Effector memory CD8-positive, alpha-beta T cell (primary cell): ENCODE data around the gene VWA5B1.
"Not testable (repeated sequence)": the region's sequence is repeated elsewhere in the genome, so short reads cannot be mapped to it uniquely, and the experiment has no call there.

ENCODE experiments used
- ATAC-seq: fragments of 150-1000 bp; cut with Tn5 transposase; replicated peaks from 2 replicates; pipeline ENCODE4 v1.10.0; 2021; ENCODE audit warnings: mild to moderate bottlenecking, moderate library complexity
- DNase-seq, 3 experiments: peaks; one replicate each; pipeline ENCODE4 v3.0.0; 2021
- H3K27ac Mint-ChIP-seq, 2 donors: one replicate each; pipeline ENCODE4 v1.8.0; 2022; ENCODE audit warnings: mild to moderate bottlenecking in 2 of 2, mixed read lengths in 2 of 2, moderate library complexity in 2 of 2
- H3K27me3 Mint-ChIP-seq, 2 donors: one replicate each; pipeline ENCODE4 v1.8.0; 2022; ENCODE audit warnings: mixed read lengths in 2 of 2
- H3K36me3 Mint-ChIP-seq: one replicate; pipeline ENCODE4 v1.8.0; 2022; ENCODE audit warnings: mild to moderate bottlenecking, moderate library complexity, mixed read lengths; ENCODE audit not compliant: insufficient read depth
- H3K4me1 Mint-ChIP-seq, 2 donors: one replicate each; pipeline ENCODE4 v1.8.0; 2022; ENCODE audit warnings: low read depth in 2 of 2, mixed read lengths in 2 of 2
- H3K4me3 Mint-ChIP-seq, 2 donors: one replicate each; pipeline ENCODE4 v1.8.0; 2022; ENCODE audit warnings: mild to moderate bottlenecking in 2 of 2, mixed read lengths in 2 of 2, moderate library complexity in 2 of 2
- H3K9me3 Mint-ChIP-seq, 2 donors: one replicate each; pipeline ENCODE4 v1.8.0; 2022; ENCODE audit warnings: mixed read lengths in 2 of 2

The VWA5B1 gene

DNA sequence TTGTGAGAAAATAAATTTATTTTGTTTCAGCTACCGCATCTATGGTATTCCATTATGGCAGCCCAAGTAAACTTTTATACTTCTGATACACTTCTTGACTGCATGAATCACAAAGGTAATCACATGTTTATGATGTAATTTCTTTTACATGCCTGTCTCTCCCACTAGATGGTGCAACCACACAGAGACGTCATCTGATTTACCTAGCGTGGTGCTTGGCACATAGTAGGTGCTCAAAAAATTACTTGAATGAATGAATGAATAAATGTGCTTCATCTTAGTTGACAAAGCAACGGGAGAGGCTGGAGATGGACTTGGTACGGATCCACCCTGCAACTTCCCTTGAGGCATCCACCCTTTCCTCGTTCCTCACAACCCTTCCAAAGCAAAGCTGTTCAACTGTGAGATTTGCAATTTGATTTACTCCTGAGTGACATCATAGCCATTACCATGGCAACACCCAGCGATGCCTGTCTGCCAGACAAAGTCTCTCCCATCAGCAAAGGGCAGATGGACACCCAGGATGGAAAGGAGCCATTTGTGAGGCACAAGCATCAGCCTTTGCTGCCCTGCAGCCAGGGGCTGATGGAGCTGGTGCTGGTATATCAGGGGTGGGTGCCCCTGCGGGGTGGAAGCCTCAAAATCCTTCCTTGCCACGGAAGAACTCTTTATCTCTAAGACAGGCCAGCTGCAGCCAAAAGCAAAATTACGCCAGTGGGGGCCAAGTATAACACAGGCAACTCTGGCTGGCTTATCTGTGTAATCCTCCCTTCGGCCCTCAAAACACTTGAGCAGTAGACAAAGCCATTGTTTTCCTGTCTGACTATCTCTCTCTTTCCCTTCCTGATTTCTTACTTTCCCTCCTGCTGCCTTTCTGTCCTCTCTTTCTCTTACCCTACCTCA lies 18.9 kb upstream of the VWA5B1 start:
- H3K36me3 Mint-ChIP-seq, result no peaks in the 10 kb centered on the region
- no peak overlapping the region for H3K4me3 Mint-ChIP-seq
- no peak for DNase-seq
- ATAC-seq, result no peak
- H3K27me3 Mint-ChIP-seq, result peaks cover 57 to 59% of the 10 kb centered on the region in 2 donors
- no peak overlapping the region for H3K27ac Mint-ChIP-seq
- H3K4me1 Mint-ChIP-seq, result no peaks in the 10 kb centered on the region
- H3K9me3 Mint-ChIP-seq, result no peaks in the 10 kb centered on the region

DNA sequence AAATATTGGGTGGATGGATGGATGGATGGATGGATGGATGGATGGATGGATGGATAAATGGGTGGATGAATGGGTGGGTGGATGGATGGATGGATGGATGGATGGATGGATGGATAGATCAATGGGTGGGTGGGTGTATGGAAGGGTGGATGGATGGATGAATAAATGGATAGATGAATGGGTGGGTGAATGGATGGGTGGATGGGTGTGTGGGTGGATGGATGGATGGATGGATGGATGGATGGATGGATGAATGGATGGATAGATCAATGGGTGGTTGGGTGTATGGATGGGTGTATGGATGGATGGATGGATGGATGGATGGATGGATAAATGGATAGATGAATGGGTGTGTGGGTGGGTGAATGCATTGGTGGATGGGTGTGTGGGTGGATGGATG lies 17.0 kb upstream of the VWA5B1 start:
- H3K4me3 Mint-ChIP-seq, H3K36me3 Mint-ChIP-seq, ATAC-seq, H3K9me3 Mint-ChIP-seq, H3K4me1 Mint-ChIP-seq, H3K27ac Mint-ChIP-seq, DNase-seq: not testable (repeated sequence)
- peaks cover 56 to 57% of the 10 kb centered on the region in 2 donors for H3K27me3 Mint-ChIP-seq

DNA sequence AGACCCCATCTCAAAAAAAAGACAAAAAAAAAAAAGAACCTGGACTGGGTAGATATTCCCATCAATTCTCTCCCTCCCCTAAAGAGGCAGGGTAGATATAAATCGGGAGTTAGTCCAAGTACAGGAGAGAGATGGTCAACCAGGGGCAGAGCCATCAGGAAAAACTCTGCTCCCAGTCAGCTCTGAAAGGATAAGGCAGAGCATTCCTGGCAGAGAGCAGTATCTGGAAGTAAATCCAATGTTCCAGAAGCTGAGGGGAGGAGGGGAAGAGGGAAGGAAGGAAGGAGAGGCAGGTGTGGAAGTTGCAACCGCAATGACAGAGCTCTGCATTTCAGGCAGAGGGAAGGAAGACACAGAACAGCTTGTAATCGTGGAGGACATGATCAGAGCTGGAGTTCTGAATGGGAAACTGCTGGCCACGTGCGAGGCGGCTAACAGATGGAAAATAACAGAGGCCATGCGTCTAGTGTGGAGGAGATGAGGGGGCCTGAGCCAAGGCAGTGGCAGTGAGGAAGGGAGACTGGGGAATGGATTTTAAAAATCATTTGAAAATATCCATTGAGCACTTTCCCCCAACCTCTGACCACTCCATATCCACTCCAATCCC lies 15.3 kb upstream of the VWA5B1 start:
- ATAC-seq (no peak), DNase-seq (no peak)
- H3K27me3 Mint-ChIP-seq, result peaks cover 39 to 54% of the 10 kb centered on the region in 2 donors

DNA sequence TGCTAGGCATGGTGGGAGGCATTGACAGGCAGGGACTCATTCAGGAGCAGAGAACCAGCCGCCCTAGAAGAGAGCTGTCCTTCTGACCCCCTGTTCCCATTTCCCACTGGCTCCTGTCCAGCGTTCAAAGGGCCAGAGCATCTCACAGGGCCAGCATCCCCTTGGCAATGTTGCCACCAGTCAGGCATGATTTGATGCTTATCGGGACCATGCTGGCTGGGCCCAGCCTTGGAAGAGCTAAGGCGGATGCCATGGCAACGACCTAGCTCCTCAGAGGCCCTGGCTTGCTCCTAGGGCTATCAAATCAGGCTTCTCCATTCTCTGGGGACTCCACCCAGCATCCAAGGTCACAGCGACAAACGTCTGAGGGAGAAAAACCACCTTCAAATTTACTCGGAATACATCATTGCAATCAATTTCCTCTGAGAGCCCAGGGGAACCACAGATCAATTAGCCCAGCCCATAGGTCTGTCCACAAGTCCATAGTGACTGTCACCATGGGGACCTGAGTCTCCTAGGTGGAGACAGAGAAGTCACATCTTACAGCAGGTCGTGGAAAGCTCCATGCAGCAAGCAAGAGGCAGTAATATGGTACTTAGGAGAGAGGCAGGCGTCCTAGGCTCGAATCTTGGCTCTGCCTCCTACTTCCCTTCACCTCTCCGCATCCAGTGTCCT lies 14.1 kb upstream of the VWA5B1 start:
- no peak for DNase-seq
- ATAC-seq, result no peak
- peaks cover 3% of the 10 kb centered on the region for H3K36me3 Mint-ChIP-seq
- H3K9me3 Mint-ChIP-seq, result no peaks in the 10 kb centered on the region
- peaks cover 34 to 52% of the 10 kb centered on the region in 2 donors for H3K27me3 Mint-ChIP-seq
- no peak overlapping the region for H3K4me3 Mint-ChIP-seq
- H3K4me1 Mint-ChIP-seq, result no peaks in the 10 kb centered on the region
- no peak overlapping the region for H3K27ac Mint-ChIP-seq

More for the DNA sequence above, 15.3 kb upstream of the VWA5B1 start:
- Mint-ChIP-seq H3K4me1 (no peaks in the 10 kb centered on the region), H3K36me3 (peaks cover 3% of the 10 kb centered on the region), H3K27ac (no peak overlapping the region), H3K4me3 (no peak overlapping the region), H3K9me3 (no peaks in the 10 kb centered on the region)

DNA sequence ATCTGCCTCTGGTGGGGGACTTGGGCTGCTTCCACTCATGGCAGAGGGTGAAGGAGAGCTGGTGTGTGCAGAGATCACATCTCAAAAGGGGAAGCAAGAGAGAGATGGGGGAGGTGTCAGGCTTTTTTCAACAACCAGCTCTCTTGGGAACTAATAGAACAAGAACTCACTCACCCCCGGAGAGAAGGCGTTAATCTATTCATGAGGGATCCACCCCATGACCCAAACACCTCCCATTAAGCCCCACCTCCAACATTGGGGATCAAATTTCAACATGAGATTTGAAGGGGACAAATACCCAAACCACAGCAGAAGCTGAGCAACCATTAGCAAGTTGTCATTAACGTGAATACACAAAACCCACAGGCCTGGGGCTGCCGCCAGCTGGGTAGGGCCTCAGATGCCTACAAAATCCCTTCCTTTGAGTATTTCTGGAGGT lies 12.0 kb upstream of the VWA5B1 start:
- peaks cover 3% of the 10 kb centered on the region for H3K36me3 Mint-ChIP-seq

DNA sequence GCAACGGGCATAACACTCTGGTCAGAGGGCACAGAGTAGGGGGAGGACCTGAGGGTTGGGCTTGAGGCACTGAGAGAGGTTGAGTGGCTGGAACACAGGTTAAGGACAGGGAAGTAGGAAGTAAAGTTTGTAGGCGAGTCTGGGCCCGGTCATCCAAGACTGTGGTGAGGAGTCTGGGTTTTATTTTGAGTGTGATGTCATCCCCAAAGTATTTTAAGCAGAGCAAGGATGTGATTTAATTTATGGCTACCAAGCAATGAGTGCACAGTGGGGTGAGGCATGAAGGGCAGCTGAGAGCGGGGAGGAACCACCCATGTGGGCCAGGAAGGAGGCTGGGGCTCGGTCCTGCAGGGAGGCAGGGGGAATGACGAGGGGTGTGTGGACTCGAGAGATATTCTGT lies 11.2 kb upstream of the VWA5B1 start:
- peaks cover 55 to 56% of the 10 kb centered on the region in 2 donors for H3K27me3 Mint-ChIP-seq
- DNase-seq (no peak), ATAC-seq (no peak)
- no peak overlapping the region for H3K27ac Mint-ChIP-seq
- H3K9me3 Mint-ChIP-seq, result no peaks in the 10 kb centered on the region
- no peaks in the 10 kb centered on the region for H3K4me1 Mint-ChIP-seq
- H3K36me3 Mint-ChIP-seq, result peaks cover 3% of the 10 kb centered on the region
- H3K4me3 Mint-ChIP-seq, result no peak overlapping the region

More for the DNA sequence above, 12.0 kb upstream of the VWA5B1 start:
- Mint-ChIP-seq H3K4me1 (no peaks in the 10 kb centered on the region), H3K27me3 (peaks cover 51 to 54% of the 10 kb centered on the region in 2 donors), H3K27ac (no peak overlapping the region), H3K9me3 (no peaks in the 10 kb centered on the region), H3K4me3 (no peak overlapping the region)
- DNase-seq, result no peak
- no peak for ATAC-seq

DNA sequence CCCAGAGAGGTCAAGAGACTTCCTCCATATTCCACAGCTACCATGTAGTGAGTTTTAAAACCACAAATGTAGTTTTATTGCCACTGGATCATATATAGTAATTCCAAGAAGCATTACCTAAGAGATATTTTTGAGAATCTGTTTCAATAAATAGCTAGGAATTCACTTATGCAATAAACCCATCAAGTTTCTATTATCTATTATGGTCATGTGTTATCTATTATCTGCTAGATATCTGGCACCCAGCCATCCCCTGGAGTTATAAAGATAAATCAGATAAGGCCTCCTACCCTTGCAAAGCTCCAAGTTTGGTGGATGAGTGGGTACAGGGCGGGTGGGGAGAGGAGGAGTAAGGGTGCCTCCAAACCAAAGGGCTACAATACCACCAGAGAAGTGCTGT lies 10.3 kb upstream of the VWA5B1 start:
- ATAC-seq, result no peak
- Mint-ChIP-seq H3K36me3 (peaks cover 3% of the 10 kb centered on the region), H3K27me3 (peaks cover 59 to 60% of the 10 kb centered on the region in 2 donors), H3K27ac (no peak overlapping the region), H3K4me1 (no peaks in the 10 kb centered on the region), H3K4me3 (no peak overlapping the region), H3K9me3 (no peaks in the 10 kb centered on the region)
- DNase-seq, result no peak

DNA sequence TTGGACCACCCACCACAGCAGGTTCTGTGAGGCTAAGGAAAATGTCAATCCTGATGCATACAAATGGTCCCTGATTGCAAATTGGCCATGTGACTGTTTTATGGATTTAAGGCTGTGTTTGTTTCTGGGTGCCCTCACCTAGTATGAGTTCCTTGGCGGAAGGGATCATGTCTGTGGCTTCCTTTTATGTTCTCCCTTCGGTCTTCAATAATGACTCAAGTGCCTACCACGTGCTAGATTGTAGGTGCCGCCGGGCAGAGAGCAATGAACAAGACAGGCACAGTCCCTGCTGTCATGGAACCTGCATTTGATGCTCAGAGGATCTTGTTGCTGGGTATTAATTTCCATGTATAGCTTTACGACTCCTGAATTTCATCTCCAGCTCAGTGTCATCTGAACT lies 9.8 kb upstream of the VWA5B1 start:
- no peak overlapping the region for H3K27ac Mint-ChIP-seq
- H3K36me3 Mint-ChIP-seq, result peaks cover 3% of the 10 kb centered on the region
- H3K4me3 Mint-ChIP-seq, result no peak overlapping the region
- peaks cover 59 to 60% of the 10 kb centered on the region in 2 donors for H3K27me3 Mint-ChIP-seq
- DNase-seq (no peak), ATAC-seq (no peak)
- H3K4me1 Mint-ChIP-seq, result no peaks in the 10 kb centered on the region
- no peaks in the 10 kb centered on the region for H3K9me3 Mint-ChIP-seq

DNA sequence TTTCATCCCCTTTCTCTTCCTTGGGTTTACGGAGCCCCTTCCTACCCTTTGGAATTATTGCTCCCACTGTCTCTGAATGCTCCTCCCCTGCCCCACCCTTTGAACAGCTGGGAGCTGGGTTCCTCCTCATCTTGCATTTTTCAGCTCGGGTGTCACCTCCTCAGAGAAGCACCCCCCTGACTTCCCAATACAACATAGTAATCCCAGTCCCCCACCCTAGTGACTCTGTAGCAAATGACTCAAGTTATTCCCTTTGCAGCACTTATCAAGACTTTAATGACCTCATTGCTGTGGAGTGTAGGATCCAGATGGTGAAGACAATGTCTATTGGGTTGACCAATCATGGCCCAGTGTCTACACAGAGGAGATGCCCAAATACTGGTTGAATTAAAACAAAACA lies 8.9 kb upstream of the VWA5B1 start:
- no peak overlapping the region for H3K27ac Mint-ChIP-seq
- H3K36me3 Mint-ChIP-seq, result peaks cover 3% of the 10 kb centered on the region
- H3K4me3 Mint-ChIP-seq, result no peak overlapping the region
- no peaks in the 10 kb centered on the region for H3K4me1 Mint-ChIP-seq
- ATAC-seq, result no peak
- no peaks in the 10 kb centered on the region for H3K9me3 Mint-ChIP-seq
- DNase-seq, result no peak
- peaks cover 56 to 61% of the 10 kb centered on the region in 2 donors for H3K27me3 Mint-ChIP-seq

DNA sequence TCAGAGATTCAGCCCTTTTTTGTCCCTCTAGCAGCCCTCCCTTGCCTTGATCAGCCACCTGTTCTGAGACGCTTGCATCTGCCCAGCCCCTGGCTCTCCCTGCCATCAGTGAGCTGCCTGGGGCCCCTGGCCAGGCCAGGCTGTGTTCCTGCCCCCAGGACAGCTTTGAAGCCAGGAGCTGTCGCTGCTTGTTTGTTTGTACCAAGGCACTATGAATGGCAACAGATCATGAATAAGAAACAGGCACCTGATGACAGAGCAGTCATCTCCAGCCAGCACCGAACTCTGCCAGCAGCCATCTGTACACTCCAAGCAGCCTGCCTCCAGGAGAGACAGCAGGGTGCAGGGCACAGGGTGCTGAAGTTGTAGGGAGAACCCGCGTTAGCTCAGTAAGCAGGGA lies 8.1 kb upstream of the VWA5B1 start:
- Mint-ChIP-seq H3K9me3 (no peaks in the 10 kb centered on the region), H3K27ac (no peak overlapping the region), H3K4me1 (no peaks in the 10 kb centered on the region), H3K36me3 (peaks cover 2% of the 10 kb centered on the region), H3K4me3 (no peak overlapping the region), H3K27me3 (peaks cover 61 to 66% of the 10 kb centered on the region in 2 donors)
- ATAC-seq, result no peak
- no peak for DNase-seq

DNA sequence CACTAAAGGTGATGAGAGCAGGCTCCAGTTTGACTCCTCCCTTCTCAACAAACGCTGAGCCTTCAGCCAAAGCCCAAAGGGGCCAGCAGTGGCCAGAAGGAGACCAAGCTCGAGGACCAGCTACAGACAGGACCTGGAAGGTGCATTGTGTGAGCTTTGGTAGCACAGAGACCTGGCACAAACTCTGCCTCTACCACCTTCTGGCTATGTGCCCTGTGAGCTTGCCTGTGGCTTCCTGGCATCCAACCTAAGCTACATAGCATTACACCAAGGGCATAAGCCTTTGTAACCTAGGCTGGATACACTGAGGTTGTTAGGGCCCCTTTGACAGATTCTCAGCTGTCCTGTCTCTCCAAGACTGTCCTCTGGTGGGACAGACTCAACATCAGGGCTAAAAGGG lies 6.6 kb upstream of the VWA5B1 start:
- no peaks in the 10 kb centered on the region for H3K36me3 Mint-ChIP-seq
- no peak for ATAC-seq

DNA sequence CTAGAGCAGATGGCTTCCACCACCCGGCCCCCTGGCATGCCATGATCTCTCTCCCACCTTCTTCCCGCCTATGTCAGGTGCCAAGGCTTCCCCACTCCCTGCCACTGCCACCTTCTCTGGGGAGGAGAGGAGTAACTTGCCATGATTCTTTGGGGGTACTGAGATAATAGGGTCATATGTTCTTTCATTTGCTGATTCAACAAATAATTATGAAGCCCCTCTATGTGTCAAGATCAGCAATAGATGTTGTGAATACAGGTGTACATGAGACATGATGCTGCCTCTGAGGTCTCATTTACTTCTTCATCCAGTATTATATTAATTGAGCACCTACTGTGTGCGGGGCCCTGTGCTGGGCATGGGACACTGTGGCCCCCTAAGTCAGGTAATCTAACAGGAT lies 6.0 kb upstream of the VWA5B1 start:
- no peak for DNase-seq
- H3K36me3 Mint-ChIP-seq, result no peaks in the 10 kb centered on the region
- peaks cover 68 to 81% of the 10 kb centered on the region in 2 donors for H3K27me3 Mint-ChIP-seq
- no peak overlapping the region for H3K27ac Mint-ChIP-seq
- H3K4me3 Mint-ChIP-seq, result no peak overlapping the region
- H3K4me1 Mint-ChIP-seq, result no peaks in the 10 kb centered on the region
- no peaks in the 10 kb centered on the region for H3K9me3 Mint-ChIP-seq
- ATAC-seq, result no peak

More for the DNA sequence above, 6.6 kb upstream of the VWA5B1 start:
- Mint-ChIP-seq H3K9me3 (no peaks in the 10 kb centered on the region), H3K4me1 (no peaks in the 10 kb centered on the region), H3K4me3 (no peak overlapping the region), H3K27me3 (peaks cover 68 to 76% of the 10 kb centered on the region in 2 donors), H3K27ac (no peak overlapping the region)
- DNase-seq, result no peak

DNA sequence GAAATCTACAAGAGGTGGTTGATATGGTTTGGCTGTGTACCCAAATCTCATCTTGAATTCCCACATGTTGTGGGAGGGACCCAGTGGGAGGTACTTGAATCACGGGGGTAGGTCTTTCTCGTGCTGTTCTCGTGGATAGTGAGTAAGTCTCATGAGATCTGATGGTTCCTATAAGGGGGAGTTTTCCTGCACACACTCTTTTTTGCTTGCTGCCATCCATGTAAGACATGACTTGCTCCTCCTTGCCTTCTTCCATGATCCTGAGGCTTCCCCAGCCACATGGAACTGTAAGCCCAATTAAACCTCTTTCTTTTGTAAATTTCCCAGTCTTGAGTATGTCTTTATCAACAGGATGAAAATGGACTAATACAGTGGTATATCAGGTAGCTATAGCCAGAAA lies 5.2 kb upstream of the VWA5B1 start:
- Mint-ChIP-seq H3K27me3 (peaks cover 73 to 90% of the 10 kb centered on the region in 2 donors), H3K9me3 (no peaks in the 10 kb centered on the region)
- ATAC-seq, result no peak

More for the DNA sequence above, 5.2 kb upstream of the VWA5B1 start:
- no peaks in the 10 kb centered on the region for H3K36me3 Mint-ChIP-seq
- H3K27ac Mint-ChIP-seq, result no peak overlapping the region
- no peaks in the 10 kb centered on the region for H3K4me1 Mint-ChIP-seq
- no peak for DNase-seq
- H3K4me3 Mint-ChIP-seq, result no peak overlapping the region
